HG02885 (cell line): ENCODE measurements around the gene DHRS3.
"Not testable (repeated sequence)": the region's sequence is repeated elsewhere in the genome, so short reads cannot be mapped to it uniquely, and the experiment has no call there.

Experiments used
- ATAC-seq: cut with Tn5 transposase; IDR thresholded peaks from one replicate; pipeline ENCODE4 v1.9.1; 2021; ENCODE audit warnings: mild to moderate bottlenecking; ENCODE audit not compliant: unreplicated experiment, poor library complexity

DHRS3 gene

GRCh38 chr1:12584900-12585525 is 33.0 kb downstream of the DHRS3 start:
- no peak for ATAC-seq

GRCh38 chr1:12583484-12583883 is 34.5 kb downstream of the DHRS3 start:
- ATAC-seq, result no peak

- ATAC-seq, result no peak
Observed at GRCh38 chr1:12582649-12583048, 35.4 kb downstream of the DHRS3 start.

GRCh38 chr1:12581179-12581578 is 36.8 kb downstream of the DHRS3 start:
- ATAC-seq, result no peak

GRCh38 chr1:12580054-12580887 is 37.7 kb downstream of the DHRS3 start:
- no peak for ATAC-seq

- ATAC-seq, result no peak
Observed at GRCh38 chr1:12578860-12579422, 39.1 kb downstream of the DHRS3 start.

- no peak for ATAC-seq
Observed at GRCh38 chr1:12577020-12577419, 41.0 kb downstream of the DHRS3 start.

- ATAC-seq, result no peak
Observed at GRCh38 chr1:12574757-12575139, 43.3 kb downstream of the DHRS3 start.

GRCh38 chr1:12573015-12573825 is 44.8 kb downstream of the DHRS3 start:
- no peak for ATAC-seq

GRCh38 chr1:12572522-12572921 is 45.5 kb downstream of the DHRS3 start:
- ATAC-seq, result no peak

GRCh38 chr1:12570291-12570690 is 47.7 kb downstream of the DHRS3 start:
- ATAC-seq, result no peak

- no peak for ATAC-seq
Observed at GRCh38 chr1:12568009-12568767, 49.8 kb downstream of the DHRS3 start.

- no peak for ATAC-seq
Observed at GRCh38 chr1:12567288-12567819, 50.7 kb downstream of the DHRS3 start.

GRCh38 chr1:12566484-12567287 is 51.3 kb downstream of the DHRS3 start:
- no peak for ATAC-seq

GRCh38 chr1:12565966-12566352 is 52.1 kb downstream of the DHRS3 start:
- no peak for ATAC-seq

GRCh38 chr1:12565094-12565965 is 52.7 kb downstream of the DHRS3 start:
- no peak for ATAC-seq

- ATAC-seq, result not testable (repeated sequence)
Observed at GRCh38 chr1:12564251-12564650, 53.8 kb downstream of the DHRS3 start.

- no peak for ATAC-seq
Observed at GRCh38 chr1:12562955-12563576, 54.9 kb downstream of the DHRS3 start.
